Suprapubic skin (tissue), 4 donors: ENCODE measurements around the gene BBS12. TPM values are rescaled to one million over a fixed set of nuclear protein-coding genes. Genes with fewer than 3 reads are reported as not detected.

ENCODE experiments used
- DNase-seq, 2 donors: peaks; one replicate each; pipeline ENCODE4 v3.0.0-alpha.2; 2019; ENCODE audit warnings: low spot score in 2 of 2
- H3K27ac ChIP-seq: fragments of 200-600 bp; sonication (generic); one replicate; pipeline ENCODE4 v1.5.1; 2019
- H3K27me3 ChIP-seq: fragments of 200-600 bp; sonication (generic); one replicate; pipeline ENCODE4 v1.5.1; 2019
- H3K36me3 ChIP-seq: fragments of 200-600 bp; sonication (generic); one replicate; pipeline ENCODE4 v1.5.1; 2019
- H3K4me1 ChIP-seq: fragments of 200-600 bp; sonication (generic); one replicate; pipeline ENCODE4 v1.5.1; 2019
- H3K4me3 ChIP-seq: fragments of 200-600 bp; sonication (generic); one replicate; pipeline ENCODE4 v1.5.1; 2019; ENCODE audit warnings: mild to moderate bottlenecking
- H3K9me3 ChIP-seq: fragments of 200-600 bp; sonication (generic); one replicate; pipeline ENCODE4 v1.5.1; 2019
- EP300 ChIP-seq: sonication (generic); formaldehyde crosslinking; IDR thresholded peaks from one replicate; pipeline ENCODE4 v1.6.1; 2017; ENCODE audit warnings: antibody characterized with exemption
- POLR2A ChIP-seq, 2 donors: fragments of 450-650 bp; IDR thresholded peaks; one replicate each; pipeline ENCODE4 v1.6.1; 2017; ENCODE audit warnings: antibody characterized with exemption in 2 of 2, mild to moderate bottlenecking in 2 of 2, moderate library complexity in 2 of 2
- POLR2AphosphoS5 ChIP-seq, 3 donors: sonication (generic); formaldehyde crosslinking; IDR thresholded peaks; one replicate each; pipeline ENCODE4 v1.6.1; 2017; ENCODE audit warnings: antibody characterized with exemption in 3 of 3
- WGBS: methylation state at CpG from one replicate; pipeline ENCODE4 v1.1.5; 2018; 5-methylcytosine and 5-hydroxymethylcytosine counted together
- total RNA-seq, 4 donors: library from RNA; depleted of rRNA; stranded (reverse); fragments of >200 nt; gene quantifications; one replicate each; pipeline ENCODE4 v1.1.0, GENCODE V29; 2016
- TF ChIP-seq, protein P1 (sequence below), 2 donors: fragments of 200-600 bp in 1 of 2; fragments of 450-650 bp in 1 of 2; sonication (generic) in 1 of 2; IDR thresholded peaks; one replicate each; pipeline ENCODE4 v1.5.1; 2016 to 2019; ENCODE audit warnings: antibody characterized with exemption in 2 of 2, mild to moderate bottlenecking in 1 of 2, moderate library complexity in 1 of 2

Gene BBS12
- total RNA-seq, 4 donors from 2014 or later: 0.70 to 1.9 (median 0.92) TPM

DNA sequence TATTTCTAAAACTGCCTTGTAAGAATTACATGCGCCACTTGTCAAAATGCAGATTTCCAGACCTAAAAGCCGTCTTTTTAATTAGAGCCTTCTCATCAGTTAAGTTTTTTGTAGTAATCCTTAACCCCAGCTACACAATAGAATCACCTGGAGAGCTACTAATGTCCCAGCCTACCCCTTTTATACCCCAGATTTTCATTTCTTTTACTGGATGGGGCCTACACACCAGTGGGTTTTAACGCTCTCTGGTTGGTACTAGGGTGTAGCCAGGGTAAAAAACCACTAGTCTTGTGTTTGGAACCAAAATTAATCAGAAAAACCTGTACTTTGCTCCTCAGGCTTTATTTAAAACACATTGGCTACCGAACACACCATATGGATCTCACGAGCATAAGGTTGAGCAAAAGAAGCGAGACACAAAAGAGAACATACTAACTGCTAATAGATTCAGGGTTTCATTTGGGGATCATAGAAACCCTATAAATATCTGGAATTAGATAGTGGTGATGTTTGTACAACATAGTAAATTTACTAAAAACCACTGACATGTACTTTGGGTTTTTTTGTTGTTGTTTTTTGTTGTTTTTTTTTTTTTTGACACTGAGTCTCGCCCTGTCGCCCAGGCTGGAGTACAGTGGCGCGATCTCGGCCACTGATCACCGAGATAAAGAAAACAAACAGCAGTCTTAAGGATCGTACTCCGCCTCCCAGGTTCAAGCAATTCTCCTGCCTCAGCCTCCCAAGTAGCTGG lies 30.6 kb downstream of the BBS12 start:
- H3K4me3 ChIP-seq: no peak overlapping the region
- WGBS: 89% methylated on average over 14 of the region's 14 CpGs
- DNase-seq: no peak
- no peak overlapping the region for H3K27ac ChIP-seq
- TF ChIP-seq POLR2AphosphoS5 (IDR thresholded peaks at IDR 0.05): no peak
- TF ChIP-seq, protein P1, sequence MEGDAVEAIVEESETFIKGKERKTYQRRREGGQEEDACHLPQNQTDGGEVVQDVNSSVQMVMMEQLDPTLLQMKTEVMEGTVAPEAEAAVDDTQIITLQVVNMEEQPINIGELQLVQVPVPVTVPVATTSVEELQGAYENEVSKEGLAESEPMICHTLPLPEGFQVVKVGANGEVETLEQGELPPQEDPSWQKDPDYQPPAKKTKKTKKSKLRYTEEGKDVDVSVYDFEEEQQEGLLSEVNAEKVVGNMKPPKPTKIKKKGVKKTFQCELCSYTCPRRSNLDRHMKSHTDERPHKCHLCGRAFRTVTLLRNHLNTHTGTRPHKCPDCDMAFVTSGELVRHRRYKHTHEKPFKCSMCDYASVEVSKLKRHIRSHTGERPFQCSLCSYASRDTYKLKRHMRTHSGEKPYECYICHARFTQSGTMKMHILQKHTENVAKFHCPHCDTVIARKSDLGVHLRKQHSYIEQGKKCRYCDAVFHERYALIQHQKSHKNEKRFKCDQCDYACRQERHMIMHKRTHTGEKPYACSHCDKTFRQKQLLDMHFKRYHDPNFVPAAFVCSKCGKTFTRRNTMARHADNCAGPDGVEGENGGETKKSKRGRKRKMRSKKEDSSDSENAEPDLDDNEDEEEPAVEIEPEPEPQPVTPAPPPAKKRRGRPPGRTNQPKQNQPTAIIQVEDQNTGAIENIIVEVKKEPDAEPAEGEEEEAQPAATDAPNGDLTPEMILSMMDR (IDR thresholded peaks at IDR 0.05): no peak
- TF ChIP-seq EP300: no peak
- TF ChIP-seq POLR2A (IDR thresholded peaks at IDR 0.05): no peak
- H3K36me3 ChIP-seq: no peaks in the 10 kb centered on the region
- H3K9me3 ChIP-seq: no peaks in the 10 kb centered on the region
- no peaks in the 10 kb centered on the region for H3K4me1 ChIP-seq
- no peaks in the 10 kb centered on the region for H3K27me3 ChIP-seq

DNA sequence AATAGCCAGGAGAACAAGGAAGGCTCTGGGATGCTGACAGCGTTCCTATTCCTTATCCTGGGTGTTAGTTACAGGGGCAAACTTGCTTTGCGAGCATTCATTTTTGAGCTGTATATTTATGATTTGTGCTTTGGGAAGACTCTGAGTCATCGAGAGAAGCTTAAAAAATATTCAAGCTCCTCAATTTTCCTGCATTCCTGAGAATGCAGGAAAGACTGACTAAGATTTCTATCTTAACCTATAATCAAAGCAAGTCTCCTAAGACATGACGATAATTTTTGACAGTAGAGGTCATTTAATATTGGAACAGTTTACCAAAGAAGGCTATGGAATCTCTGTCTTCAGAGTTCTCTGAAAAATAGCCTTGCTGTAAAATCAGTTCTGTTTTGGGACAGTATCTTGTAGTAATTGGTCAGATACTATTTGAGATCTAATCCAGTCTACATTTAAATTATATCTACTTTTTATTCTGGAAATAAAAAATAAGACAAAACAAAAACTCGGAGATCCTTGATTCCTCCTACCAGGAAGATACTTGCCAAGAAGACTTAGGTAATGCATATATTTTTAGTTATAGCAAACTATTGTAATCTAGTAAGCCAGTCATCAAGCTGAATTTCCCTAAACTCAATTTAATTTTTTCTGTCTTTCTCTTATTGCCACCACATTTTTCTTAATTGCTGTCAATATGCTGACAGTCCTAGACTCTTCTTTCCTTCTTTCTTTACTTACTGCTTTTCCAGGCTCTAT lies 31.7 kb downstream of the BBS12 start:
- DNase-seq: no peak
- no peaks in the 10 kb centered on the region for H3K36me3 ChIP-seq
- H3K27me3 ChIP-seq: no peaks in the 10 kb centered on the region
- no peak for TF ChIP-seq EP300
- TF ChIP-seq POLR2A (IDR thresholded peaks at IDR 0.05): no peak
- no peaks in the 10 kb centered on the region for H3K4me1 ChIP-seq
- 67% methylated on average over 5 of the region's 5 CpGs for WGBS
- no peak overlapping the region for H3K27ac ChIP-seq
- H3K4me3 ChIP-seq: no peak overlapping the region
- H3K9me3 ChIP-seq: no peaks in the 10 kb centered on the region

DNA sequence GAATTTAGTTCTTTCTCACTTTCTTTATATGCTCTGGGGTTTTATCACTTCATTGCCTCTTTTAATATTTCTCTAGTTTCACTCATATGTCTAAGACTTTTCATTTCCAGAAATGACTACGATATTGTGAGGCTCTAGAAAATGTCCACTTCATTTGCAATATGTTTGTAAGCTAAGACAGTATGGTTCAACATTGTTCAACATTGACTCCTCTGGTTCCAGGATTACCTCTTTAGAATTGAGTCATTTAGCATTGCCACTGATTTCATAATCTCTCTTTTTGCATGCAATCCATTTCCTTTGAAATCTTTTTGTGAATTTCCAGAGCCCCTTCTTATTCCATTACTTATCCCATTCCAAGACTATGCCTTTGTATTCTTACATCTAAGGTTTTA lies 32.3 kb downstream of the BBS12 start:
- TF ChIP-seq EP300 (no peak), POLR2AphosphoS5 (IDR thresholded peaks at IDR 0.05) (no peak), POLR2A (IDR thresholded peaks at IDR 0.05) (no peak)
- Histone ChIP-seq H3K27ac (no peak overlapping the region), H3K36me3 (no peaks in the 10 kb centered on the region), H3K4me1 (no peaks in the 10 kb centered on the region), H3K9me3 (no peaks in the 10 kb centered on the region), H3K4me3 (no peak overlapping the region), H3K27me3 (no peaks in the 10 kb centered on the region)
- WGBS: 84% methylated on average over 1 of the region's 1 CpG
- no peak for DNase-seq

DNA sequence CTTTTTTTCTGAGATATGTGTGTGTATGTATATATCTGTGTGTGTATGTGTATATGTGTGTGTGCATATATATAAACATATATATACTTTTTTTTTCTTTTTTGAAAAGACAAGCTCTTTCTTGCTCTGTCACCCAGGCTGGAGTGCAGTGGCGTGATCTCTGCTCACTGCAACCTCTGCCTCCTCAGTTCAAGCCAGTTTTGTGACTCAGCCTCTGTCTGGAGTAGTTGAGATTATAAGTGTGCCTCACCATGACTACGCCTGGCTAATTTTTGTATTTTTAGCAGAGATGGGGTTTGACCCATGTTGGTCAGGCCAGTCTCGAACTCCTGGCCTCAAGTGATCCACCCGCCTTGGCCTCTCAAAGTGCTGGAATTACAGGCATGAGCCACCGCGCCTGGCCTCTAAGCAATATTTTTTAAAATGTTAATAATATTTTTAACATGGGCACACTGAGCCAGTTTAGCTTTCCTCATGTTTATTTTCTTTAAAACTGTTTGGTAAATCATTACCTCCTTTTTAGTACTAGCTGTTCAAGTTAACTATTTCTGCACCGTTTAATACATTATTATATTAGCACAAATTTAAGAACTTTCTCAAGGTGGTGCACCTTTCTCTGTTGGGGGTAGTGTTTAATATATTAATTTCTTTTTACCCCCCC lies 33.3 kb downstream of the BBS12 start:
- Histone ChIP-seq H3K27ac (no peak overlapping the region), H3K9me3 (no peaks in the 10 kb centered on the region), H3K4me3 (no peak overlapping the region), H3K4me1 (no peaks in the 10 kb centered on the region), H3K27me3 (no peaks in the 10 kb centered on the region), H3K36me3 (no peaks in the 10 kb centered on the region)
- WGBS: 87% methylated on average over 7 of the region's 7 CpGs
- TF ChIP-seq POLR2A (IDR thresholded peaks at IDR 0.05): no peak
- no peak for TF ChIP-seq EP300
- TF ChIP-seq, protein P1 (IDR thresholded peaks at IDR 0.05): no peak
- no peak for TF ChIP-seq POLR2AphosphoS5 (IDR thresholded peaks at IDR 0.05)
- no peak for DNase-seq

DNA sequence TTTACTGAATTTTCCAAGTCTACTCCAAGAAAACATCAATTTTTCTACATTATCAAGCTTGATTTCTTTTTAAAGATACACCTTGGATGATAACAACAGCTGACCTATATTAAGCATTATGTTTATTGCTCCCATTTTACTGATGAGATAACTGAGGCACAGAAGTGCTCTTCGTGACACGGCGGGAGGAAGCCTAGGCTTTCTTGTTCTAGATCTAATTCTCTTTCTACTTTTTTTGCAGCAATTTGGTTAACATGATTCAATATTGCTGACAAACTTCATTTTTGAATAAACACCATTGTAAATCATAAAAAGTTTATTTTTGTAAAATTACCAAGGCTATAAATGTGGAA lies 33.8 kb downstream of the BBS12 start:
- Histone ChIP-seq H3K9me3 (no peaks in the 10 kb centered on the region), H3K27ac (no peak overlapping the region), H3K36me3 (no peaks in the 10 kb centered on the region), H3K4me1 (no peaks in the 10 kb centered on the region), H3K4me3 (no peak overlapping the region), H3K27me3 (no peaks in the 10 kb centered on the region)
- DNase-seq: no peak
- TF ChIP-seq, protein P1 (IDR thresholded peaks at IDR 0.05): no peak
- TF ChIP-seq EP300: no peak
- TF ChIP-seq POLR2A (IDR thresholded peaks at IDR 0.05): no peak
- TF ChIP-seq POLR2AphosphoS5 (IDR thresholded peaks at IDR 0.05): no peak
- 93% methylated on average over 3 of the region's 3 CpGs for WGBS

DNA sequence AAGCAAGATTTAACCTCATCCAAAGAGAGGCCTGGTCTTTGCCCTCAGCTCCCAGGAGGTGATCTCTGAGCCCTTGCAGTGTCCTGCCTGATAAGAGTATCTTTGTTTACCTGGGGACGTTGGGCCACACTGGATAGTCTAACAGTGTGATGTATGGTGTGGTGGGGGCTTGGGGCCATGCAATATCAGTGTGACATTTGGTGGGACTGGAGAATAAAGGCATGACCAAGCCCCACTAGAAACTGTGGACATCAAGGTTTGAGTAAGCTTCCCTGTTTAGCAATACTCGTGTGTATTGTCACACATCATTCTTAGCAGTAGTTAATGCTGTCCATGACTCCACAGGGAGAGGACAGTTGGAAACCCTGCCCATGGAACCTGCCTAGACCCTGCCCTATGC lies 34.4 kb downstream of the BBS12 start:
- WGBS: 93% methylated on average over 2 of the region's 2 CpGs
- no peaks in the 10 kb centered on the region for H3K9me3 ChIP-seq
- no peaks in the 10 kb centered on the region for H3K27me3 ChIP-seq
- no peaks in the 10 kb centered on the region for H3K4me1 ChIP-seq
- H3K36me3 ChIP-seq: no peaks in the 10 kb centered on the region
- DNase-seq: no peak
- TF ChIP-seq, protein P1 (IDR thresholded peaks at IDR 0.05): no peak
- TF ChIP-seq EP300 (no peak), POLR2A (IDR thresholded peaks at IDR 0.05) (no peak), POLR2AphosphoS5 (IDR thresholded peaks at IDR 0.05) (no peak)
- H3K27ac ChIP-seq: no peak overlapping the region
- H3K4me3 ChIP-seq: no peak overlapping the region
